ELF-1 (cell line): ENCODE results near the gene PDE11A.
A peak's percentile ranks its signal among the peaks of the same experiment; 100 is the strongest.

Source experiments
- DNase-seq: peaks from one replicate; pipeline ENCODE4 v3.0.0-alpha.2; 2016; ENCODE audit warnings: low read depth, low spot score

Gene PDE11A

DNA sequence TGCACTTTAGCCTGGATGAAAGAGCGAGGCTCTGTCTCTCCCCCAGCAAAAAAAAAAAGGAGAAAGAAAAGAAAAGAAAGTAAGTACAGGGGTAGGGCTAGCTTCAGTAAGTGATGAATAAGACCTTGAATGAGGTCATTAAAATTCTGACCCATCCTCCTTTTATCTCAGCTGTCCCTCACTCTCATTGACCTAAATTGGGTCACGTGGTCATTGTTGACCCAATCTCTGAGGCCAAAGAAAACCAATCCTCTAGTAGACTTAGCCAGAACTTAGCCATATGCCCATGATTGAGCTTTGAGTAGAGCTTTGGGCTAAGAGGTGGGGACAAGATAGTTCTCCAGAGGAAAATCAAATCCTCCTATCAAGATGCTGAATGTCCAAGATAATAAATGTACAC is 149.3 kb downstream of the PDE11A start:
- DNase-seq = no peak

DNA sequence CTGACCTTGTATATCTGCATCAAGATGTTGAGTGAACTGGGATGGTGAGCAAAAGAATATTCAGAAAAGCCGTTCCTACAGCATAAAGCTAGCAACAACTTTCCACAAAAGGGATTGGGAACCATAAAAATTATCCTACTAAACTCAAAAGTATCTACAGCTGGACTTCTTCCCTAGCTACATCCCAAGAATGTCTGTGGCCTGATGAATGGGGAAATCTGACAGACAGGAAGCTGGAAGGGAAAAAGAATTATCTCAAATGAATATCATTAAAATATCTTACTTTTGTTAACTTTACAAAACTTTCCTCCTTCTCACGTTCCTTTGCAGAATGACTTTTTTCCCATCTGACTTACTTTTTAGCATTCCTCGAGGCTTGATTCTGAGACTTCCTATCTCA is 150.9 kb downstream of the PDE11A start:
- DNase-seq = no peak

DNA sequence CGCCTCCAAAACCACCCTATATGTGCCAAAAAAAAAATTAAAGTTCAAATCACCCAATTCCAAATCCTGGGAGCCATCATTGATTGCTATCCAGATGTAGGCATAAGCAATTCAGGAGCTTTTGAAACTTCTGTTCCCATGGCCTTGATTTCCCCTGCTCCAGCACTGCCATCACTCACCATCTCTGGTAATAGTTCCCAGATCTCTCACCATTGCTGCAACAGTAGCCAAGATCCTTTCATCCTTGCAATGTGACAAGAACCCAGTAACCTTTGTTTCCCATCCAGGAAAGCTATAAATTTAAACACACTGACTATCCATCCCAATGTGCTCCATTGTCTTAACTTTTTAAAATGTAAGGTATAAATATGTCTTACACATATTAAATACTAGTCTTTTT is 155.4 kb downstream of the PDE11A start:
- DNase-seq = no peak

DNA sequence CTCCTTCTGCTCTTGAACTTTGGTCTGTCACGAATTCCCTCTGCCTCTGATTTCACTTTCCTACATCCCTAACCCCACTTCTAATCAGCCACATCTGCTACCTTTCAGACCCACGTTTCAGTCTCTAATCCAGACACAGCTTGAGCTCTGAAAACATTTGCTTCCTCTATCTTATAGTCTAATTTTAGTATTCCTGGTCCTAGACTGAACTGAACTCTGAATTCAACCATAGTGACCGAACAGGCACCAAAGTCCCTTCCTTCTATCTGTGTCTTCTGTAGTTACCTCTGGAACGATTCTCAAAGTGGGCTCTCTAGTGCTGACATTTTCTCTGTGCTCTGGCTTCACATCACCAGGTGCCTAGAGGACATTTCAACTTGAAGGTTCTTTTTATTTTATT is 156.2 kb downstream of the PDE11A start:
- DNase-seq = no peak

DNA sequence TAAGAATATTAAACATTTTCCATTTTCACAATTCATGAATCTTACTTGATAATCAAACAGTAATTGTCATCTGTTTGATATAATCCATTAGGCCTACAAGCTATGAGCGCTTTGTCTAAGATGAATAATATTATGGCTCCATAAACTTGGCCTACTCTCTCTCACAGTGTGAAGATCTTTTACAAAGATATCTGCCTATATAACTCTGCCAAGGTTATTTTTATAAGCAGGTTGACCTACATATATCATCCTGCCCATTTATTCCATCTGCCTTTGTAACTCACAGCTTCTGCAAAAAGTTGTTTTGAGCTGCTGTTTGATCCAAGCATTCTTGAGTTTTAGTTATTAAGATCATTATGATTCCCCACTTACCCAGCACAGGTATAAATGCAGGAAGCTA is 158.3 kb downstream of the PDE11A start:
- no peak for DNase-seq

DNA sequence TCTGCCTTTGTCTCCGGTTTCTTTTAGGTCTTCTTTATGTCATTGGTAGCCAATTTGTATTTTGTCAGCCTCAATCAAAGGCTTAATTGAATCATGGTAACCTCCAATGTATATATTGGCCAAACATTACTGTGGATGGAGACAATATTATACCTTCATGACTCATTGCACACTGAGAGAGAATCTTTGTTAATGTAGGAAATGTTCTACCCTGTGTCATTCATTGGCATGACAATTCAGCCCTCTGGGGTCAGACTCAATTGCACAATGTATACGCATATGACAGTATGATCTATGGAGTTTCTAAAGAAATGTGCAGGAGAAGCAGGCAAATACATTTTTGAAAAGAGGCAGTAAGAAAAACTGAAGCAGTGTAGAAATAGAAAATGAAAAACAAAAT is 162.6 kb downstream of the PDE11A start:
- no peak for DNase-seq

DNA sequence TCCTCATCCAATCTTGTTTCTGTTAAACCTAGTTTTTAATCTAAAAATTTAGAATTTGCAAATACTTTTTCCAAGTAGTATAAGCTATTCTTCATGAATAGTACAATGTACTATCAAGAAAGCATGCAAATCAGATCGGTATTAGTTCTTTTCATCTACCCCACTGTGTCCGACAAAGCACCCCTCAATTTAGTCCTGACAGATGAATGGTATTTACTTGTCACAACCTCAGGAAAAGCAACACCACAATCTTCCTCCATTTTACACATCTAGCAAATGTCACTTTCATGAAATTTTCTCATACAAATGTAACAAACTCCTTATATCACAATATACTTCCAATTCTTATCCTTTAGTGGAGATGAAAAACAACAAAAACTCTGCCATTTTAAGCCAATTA is 163.8 kb downstream of the PDE11A start:
- DNase-seq = no peak

DNA sequence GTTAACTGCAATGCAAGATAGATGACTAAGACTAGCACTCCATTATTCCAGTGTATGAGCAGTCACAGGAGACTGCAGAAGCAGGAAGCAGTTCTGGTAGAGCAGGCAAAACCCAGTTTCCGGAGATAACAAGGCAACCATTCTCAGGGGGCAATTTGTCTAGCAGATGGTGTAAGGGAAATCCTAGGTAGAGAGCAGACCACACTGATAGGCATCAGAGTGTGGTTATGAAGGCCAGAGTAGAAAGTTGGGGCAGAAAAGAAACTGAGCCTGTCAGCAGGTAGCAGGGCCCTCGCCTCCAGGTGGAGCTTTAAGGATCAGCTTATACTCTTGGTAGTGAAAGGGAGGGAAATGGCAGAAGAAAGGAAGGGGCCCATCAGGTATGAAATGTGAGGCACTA is 164.4 kb downstream of the PDE11A start:
- no peak for DNase-seq

DNA sequence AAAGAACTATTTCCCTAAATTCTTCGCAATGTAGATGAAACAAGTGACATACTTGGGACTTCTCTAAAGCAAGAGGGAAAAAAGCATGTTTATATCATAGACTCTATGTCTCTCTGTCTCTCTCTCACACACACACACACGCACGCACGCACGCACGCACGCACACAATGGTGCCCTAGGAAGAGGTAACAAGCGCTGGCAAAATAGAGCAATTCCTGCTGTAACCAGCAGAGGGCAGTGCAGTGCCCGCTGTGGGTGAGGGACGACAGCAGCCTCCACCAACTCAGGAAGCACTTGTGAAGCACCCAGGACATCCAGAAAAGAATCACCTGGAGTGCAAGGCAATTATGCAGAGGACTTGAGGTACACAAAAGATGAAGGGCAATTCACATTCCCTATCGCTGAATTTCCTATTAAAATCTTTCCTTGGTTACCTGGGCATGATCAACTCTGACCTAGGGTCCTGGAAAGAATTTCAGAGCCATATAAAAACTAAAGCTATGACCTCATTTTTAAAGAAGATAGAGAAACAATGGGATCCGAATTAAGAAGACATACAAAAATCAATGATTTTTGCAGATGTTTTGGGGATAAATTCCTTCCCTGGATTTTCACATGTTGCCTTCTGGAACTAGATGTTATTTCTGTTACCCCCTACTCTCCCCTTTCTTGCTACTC is 166.4 kb downstream of the PDE11A start:
- DNase-seq = peak; percentile 88

DNA sequence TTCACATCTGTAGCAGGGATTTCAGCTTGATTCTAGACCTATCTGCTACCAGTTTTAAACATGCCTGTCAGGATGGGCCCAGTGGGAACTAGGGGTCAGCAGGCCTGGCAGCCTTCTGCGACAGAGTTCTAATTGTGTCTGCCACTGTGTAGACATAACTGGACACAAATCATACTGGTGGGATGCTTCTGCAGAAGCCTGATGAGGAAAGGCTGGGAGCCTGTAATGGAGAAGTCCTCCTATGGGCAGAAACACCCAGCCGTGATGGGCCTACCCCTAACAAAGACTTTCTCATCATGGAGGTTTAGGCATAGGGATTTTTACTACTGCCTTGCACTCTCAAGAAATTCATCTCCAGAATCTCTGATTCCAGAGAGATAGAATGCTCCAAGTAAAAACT is 166.9 kb downstream of the PDE11A start:
- DNase-seq = no peak

DNA sequence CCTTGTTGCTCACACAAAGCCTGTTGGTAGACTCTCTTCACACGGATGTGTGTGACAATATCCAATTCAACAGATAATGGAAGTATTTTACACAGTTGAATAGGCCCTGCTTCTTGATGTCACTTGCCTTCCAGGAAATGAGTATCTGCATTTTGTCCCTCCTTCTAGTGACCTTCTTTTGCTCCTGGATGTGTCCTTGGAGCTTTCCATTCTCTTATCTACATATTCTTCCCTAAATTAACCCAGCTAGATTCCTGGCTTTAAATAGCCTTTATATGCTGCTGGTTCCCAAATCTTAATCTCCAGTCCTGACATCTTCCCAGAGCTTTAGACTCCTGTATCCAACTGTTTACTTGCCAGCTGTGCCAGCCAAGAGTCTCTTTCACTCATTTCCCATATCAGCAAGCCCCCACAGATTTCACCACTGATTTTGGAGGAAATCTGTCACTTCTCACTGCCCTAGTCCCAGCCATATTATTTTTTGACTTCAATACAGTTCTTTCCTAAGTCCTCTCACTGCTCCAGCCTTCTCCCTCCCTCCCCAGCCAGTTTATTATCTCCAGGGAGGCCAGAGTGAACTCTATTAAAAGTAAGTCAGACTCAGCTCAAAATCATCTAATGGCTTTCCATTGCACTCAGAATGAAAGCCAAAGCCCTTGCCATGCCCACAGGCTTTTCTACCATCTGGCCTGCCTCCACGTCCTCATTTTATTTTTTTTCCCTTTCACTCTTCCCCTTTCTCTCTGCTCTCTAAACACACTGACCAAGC is 170.0 kb downstream of the PDE11A start:
- DNase-seq = no peak

DNA sequence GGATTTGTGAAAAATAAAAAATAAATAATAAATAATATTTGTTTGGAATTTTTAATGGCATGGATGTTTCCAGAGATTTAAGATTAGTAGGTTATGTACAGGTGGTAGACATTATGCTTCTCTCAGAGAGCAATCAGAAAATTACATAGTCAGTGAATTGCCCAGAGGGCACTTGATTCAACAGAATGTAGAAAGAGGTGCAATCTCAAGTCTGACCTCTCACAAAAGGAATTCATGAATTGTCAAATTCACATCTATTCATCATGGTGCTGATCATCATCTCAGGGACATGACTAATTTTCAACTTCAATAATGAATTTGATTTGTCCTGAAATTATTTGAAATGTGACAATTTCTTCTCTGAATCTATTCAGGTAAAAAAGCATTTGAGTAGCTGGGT is 172.5 kb downstream of the PDE11A start:
- no peak for DNase-seq

DNA sequence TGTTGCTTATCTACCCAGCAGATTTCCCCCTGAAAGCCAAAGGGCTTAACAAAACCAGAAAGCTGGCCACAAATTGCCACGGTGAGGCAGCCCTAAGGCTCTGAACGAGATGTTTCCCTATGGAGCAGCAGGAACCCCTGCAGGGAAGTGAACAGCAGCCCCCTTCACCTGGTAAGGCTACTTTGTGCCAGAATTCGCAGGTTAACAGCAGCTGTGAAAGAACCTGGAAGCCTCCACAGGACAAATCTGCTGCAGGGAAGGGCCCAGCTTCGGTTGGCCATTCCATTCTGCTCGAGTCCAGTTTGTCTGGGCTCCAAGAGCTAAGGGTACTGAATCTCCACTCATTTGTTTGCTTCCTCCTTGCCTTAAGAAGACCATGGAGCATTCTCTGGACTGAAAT is 175.3 kb downstream of the PDE11A start:
- DNase-seq = peak; percentile 40

DNA sequence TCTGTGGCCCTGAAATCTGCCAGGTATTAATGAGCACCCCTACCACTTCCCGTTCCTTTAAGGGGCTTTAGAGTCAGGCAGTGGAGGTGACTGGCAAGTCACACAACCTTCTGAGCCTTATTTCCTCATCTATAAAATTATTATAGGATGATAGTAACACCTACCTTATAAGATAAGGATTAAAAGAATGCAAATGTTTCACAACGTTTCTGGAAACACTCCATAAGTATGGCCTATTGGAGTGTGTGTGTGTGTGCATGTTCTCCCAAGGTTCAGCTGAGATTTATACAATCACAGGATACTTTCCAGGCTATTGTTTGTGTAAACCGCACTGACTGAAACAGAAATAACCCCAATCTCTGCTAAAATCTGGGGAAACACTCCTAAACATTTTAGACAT is 176.0 kb downstream of the PDE11A start:
- DNase-seq = no peak

DNA sequence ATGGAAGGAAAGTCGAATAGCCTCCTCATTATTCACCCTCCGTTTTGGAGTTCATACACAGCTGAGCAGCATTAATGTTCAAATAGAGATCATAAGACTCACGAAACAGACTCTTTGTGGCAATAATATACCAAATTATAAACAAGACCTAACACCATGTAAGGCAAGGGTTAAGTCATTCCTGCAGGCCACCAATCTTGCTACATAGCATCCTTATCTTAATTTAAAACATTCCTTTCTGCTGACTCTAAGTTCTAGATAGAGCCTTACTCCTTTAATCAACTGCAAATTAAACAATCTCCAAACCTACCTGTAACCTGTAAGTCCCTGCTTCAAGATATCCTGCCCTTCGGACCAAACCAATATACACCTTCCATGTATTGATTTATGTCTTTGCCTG is 178.0 kb downstream of the PDE11A start:
- no peak for DNase-seq

DNA sequence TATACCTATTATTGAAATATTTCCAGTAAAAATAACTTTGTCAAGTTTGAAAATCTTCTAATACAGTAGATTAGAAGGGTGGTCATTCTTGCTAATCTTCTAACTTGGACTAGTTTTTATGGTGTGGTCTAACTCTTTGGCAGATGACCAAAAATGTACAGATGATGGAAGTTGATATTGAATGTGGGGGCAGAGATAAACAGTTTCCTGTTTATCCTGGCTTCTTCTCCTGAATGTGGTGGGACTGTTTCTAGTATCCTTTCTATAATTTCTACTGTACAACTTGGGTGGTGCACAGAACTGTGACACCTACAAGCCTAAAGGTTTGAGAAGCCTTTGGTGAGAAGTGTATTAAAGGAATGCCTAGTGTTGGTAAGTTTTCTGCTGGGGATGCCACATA is 178.7 kb downstream of the PDE11A start:
- DNase-seq = no peak

DNA sequence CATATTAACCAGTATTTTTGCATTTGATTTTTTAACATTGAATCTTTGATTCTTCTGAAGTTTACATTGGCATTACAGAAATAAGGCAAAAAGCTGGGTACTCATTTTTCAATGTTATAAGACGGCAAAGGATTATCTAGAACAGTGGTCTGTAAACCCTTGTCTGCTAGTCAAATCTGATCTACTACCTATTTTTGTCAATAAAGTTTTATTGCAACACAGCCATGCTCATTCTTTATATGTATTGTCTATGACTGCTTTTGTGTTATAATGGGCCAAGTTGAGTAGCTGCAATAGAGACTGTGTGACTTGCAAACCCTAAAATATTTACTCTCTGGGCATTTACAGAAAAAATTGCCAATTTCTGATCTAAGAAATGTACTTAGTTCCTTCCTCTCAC is 181.0 kb downstream of the PDE11A start:
- DNase-seq = no peak

DNA sequence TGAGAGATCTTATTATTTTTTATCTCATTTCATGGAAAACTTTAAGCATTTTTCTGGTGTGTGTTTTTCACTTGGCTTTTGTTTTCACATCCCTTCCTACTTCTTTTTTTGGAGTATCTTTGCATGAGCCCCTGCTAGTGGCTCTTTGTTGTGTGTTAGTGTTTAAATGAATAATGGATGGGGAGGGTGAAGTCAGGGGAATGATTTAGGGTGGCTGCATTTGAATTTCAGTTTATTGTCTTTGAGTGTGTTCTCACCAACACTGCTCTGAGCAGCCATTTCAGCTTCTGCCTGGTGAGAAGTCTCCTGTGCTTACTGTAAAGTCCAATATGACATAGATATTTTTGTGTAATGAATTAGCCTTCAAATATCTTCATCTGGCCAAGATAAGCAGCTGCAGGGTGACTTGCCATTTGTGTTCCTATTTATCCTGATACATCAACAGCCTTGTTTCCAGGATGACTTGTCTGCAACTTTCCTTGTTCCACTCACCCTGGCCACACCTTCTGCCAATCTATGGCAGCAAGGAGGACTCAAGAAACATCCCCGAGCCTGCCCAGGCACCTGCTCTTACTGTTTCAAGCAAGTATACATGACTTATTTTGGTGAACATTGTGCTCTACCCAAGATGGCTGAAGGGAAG is 182.6 kb downstream of the PDE11A start:
- DNase-seq = no peak

DNA sequence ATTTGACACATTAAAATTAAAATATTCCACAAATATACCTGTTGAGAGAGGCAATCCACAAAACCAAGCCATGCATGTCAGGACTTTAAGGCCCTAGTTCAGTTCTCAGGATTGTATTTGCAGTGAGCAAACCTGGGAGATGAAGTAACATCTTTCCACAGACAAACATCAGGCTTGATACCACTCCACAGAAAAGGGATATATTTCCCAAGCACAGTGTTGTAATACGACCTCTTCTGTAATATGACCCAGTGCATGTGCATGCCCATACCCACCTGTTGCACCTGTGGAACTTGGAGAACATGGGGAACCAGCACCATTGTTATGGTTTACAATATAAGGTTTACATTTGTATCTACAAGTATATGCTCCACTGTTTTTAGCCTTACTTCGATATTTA is 184.0 kb downstream of the PDE11A start:
- no peak for DNase-seq

DNA sequence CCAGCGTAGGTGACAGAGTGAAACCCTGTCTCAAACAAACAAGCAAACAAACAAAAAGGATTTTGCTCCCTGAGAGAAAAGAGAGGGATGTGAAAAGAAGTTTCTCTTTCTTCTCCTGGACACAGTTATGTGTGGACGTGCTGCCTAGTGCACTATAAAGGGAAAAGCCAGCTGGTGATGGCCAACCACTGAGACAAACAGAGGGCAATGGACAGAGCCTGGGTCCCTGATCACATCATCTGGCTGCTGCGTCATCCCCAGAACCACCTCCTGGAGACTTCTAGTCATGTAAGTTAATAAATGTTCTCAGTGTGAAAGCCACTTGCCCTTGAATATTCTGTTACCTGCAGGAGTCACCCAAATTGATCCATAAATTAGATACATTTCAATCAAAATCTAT is 184.9 kb downstream of the PDE11A start:
- no peak for DNase-seq

DNA sequence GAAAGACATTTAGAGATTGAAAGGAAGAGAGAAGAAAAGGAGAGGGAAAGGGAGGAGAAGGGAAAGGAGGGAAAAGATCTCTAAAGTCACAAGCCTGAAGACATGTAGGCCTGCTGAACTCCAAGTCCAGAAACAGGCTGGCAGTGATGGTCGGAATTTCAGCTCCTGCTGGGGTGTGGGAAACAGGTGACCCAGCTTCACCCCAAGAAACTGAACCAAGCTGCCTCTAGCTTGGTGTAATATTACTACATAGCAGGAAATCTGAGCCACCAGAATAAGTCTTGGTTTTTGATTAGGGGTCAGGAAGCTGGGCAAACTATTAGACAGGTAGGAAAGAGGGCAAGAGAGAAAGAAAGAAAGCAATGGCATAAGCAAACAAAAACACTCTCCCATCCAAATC is 185.8 kb downstream of the PDE11A start:
- no peak for DNase-seq

DNA sequence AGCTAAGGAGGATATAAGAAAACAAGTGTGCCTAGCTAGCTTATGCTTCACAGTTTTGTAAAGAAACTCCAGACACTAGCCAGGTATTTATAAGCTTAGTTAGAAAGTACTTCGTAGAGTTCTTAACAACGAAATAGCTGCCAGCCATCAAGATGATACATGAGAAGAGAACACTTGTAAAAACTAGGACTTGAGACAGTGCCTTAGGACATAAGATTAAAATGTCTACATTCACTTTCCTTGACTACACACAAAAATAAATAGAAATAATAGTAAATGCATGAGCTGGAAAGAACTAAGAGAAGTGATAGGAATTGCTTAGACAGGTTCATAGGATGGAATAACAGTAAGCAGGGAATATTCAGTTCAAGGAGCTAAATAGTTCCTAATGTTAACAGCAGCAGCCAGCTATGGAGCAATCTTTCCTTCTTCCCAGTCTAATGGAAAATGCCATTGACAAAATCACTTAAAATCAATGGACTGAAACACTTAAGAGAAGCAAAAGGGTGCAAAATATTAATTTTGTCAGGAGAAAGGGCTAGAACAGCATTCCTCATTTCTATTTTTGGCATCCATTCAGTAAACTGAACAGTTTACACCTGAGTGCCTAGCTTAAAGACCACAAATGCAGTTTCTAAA is 186.6 kb downstream of the PDE11A start:
- DNase-seq = no peak

DNA sequence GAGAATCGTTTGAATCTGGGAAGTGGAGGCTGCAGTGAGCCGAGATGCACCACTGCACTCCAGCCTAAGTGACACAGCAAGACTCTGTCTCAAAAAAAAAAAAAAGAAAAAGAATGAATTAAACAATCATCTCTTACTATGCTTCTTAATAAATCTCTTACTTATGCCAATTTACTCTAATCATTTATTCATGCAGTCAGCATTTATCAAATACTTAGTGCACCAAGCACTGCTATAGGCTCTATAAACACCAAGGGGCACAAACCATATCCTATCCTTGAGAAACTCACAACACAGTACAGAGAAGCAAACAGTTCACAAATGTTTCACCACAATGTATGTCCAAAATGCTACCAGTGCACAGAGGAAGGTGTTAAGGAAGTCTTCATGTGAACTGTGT is 189.4 kb downstream of the PDE11A start:
- no peak for DNase-seq
